Astrocyte (in vitro differentiated cells and primary cell): ENCODE measurements around the gene EIF4G2. TPM values are rescaled to one million over a fixed set of nuclear protein-coding genes. Genes with fewer than 3 reads are reported as not detected.
"Not testable (repeated sequence)": the region's sequence is repeated elsewhere in the genome, so short reads cannot be mapped to it uniquely, and the experiment has no call there.

Experiments used
- DNase-seq: peaks from one replicate; pipeline ENCODE4 v3.0.0-alpha.2; 2010; ENCODE audit warnings: low read depth
- FAIRE-seq: peaks from 2 replicates; lab custom pipeline; 2011; peaks lifted over from hg19 to GRCh38; lab: Jason Lieb, UNC
- H2AFZ ChIP-seq: 2 replicates; pipeline ENCODE4 v1.6.0; 2012; ENCODE audit warnings: low read depth, low read length, inconsistent platforms
- H3K27ac ChIP-seq: 2 replicates; pipeline ENCODE4 v1.5.1; 2011; ENCODE audit warnings: low read depth, low read length, inconsistent platforms
- H3K27me3 ChIP-seq: 2 replicates; pipeline ENCODE4 v1.6.0; 2011; ENCODE audit warnings: low read length, inconsistent platforms; ENCODE audit not compliant: insufficient read depth
- H3K36me3 ChIP-seq: 2 replicates; pipeline ENCODE4 v1.5.1; 2011; ENCODE audit warnings: low read length, inconsistent platforms; ENCODE audit not compliant: insufficient read depth
- H3K4me1 ChIP-seq: 2 replicates; pipeline ENCODE4 v1.5.1; 2011; ENCODE audit warnings: low read length, inconsistent platforms; ENCODE audit not compliant: insufficient read depth
- H3K4me2 ChIP-seq: 2 replicates; pipeline ENCODE4 v1.6.0; 2012; ENCODE audit warnings: low read length, inconsistent platforms
- H3K4me3 ChIP-seq: 2 replicates; pipeline ENCODE4 v1.5.1; 2011; ENCODE audit warnings: low read depth, mild to moderate bottlenecking, low read length, inconsistent platforms; ENCODE audit not compliant: insufficient read depth
- H3K79me2 ChIP-seq: 2 replicates; pipeline ENCODE4 v1.6.0; 2012; ENCODE audit warnings: mild to moderate bottlenecking, low read length, inconsistent platforms; ENCODE audit not compliant: insufficient read depth
- H3K9ac ChIP-seq: 2 replicates; pipeline ENCODE4 v1.6.0; 2012; ENCODE audit warnings: mild to moderate bottlenecking, low read length, inconsistent platforms
- H3K9me3 ChIP-seq: 2 replicates; pipeline ENCODE4 v1.5.1; 2012; ENCODE audit warnings: low read depth, mild to moderate bottlenecking, low read length, inconsistent platforms; ENCODE audit not compliant: insufficient read depth
- H4K20me1 ChIP-seq: 2 replicates; pipeline ENCODE4 v1.6.0; 2012; ENCODE audit warnings: low read length, inconsistent platforms; ENCODE audit not compliant: insufficient read depth
- H3K27ac Mint-ChIP-seq: one replicate; pipeline ENCODE4 v1.8.0; 2021; ENCODE audit warnings: mild to moderate bottlenecking, mixed read lengths; ENCODE audit not compliant: unreplicated experiment
- H3K27me3 Mint-ChIP-seq: one replicate; pipeline ENCODE4 v1.8.0; 2021; ENCODE audit warnings: low read depth, mixed read lengths; ENCODE audit not compliant: unreplicated experiment
- H3K36me3 Mint-ChIP-seq: one replicate; pipeline ENCODE4 v1.8.0; 2021; ENCODE audit warnings: low read depth, mixed read lengths; ENCODE audit not compliant: unreplicated experiment
- H3K4me1 Mint-ChIP-seq: one replicate; pipeline ENCODE4 v1.8.0; 2021; ENCODE audit warnings: low read depth, mixed read lengths; ENCODE audit not compliant: unreplicated experiment
- H3K4me3 Mint-ChIP-seq: one replicate; pipeline ENCODE4 v1.8.0; 2021; ENCODE audit warnings: mild to moderate bottlenecking, moderate library complexity, mixed read lengths; ENCODE audit not compliant: unreplicated experiment
- H3K9me3 Mint-ChIP-seq: one replicate; pipeline ENCODE4 v1.8.0; 2021; ENCODE audit warnings: mild to moderate bottlenecking, mixed read lengths; ENCODE audit not compliant: unreplicated experiment
- CTCF ChIP-seq: IDR thresholded peaks from 2 replicates; pipeline ENCODE4 v1.5.1; 2011; ENCODE audit warnings: low read depth, mild to moderate bottlenecking, inconsistent platforms, low read length, moderate library complexity; ENCODE audit not compliant: insufficient read depth
- EZH2 ChIP-seq: IDR thresholded peaks from 2 replicates; pipeline ENCODE4 v1.6.1; 2012; ENCODE audit warnings: mild to moderate bottlenecking, low read length, inconsistent platforms; ENCODE audit not compliant: insufficient read depth
- total RNA-seq: library from RNA; stranded (reverse); gene quantifications from 2 replicates; pipeline ENCODE4 v1.2.1, GENCODE V29; 2021

EIF4G2 gene
- total RNA-seq, 1 donor from 2014 or later, result 1,364 TPM

- H3K9me3 ChIP-seq, result no peaks in the 10 kb centered on the region
- no peaks in the 10 kb centered on the region for H3K4me1 Mint-ChIP-seq
- no peaks in the 10 kb centered on the region for H3K79me2 ChIP-seq
- no peak overlapping the region for H3K27ac ChIP-seq
- no peak overlapping the region for H3K9ac ChIP-seq
- TF ChIP-seq EZH2 (no peak), CTCF (no peak)
- H3K36me3 ChIP-seq, result no peaks in the 10 kb centered on the region
- H3K9me3 Mint-ChIP-seq, result no peaks in the 10 kb centered on the region
- peaks cover 6% of the 10 kb centered on the region for H3K27me3 Mint-ChIP-seq
- no peak for FAIRE-seq
- no peak overlapping the region for H3K4me2 ChIP-seq
- no peak for DNase-seq
- no peaks in the 10 kb centered on the region for H3K4me1 ChIP-seq
- no peaks in the 10 kb centered on the region for H3K27me3 ChIP-seq
- no peak overlapping the region for H3K4me3 Mint-ChIP-seq
- no peak overlapping the region for H3K27ac Mint-ChIP-seq
- H4K20me1 ChIP-seq, result no peaks in the 10 kb centered on the region
- no peak overlapping the region for H3K4me3 ChIP-seq
- no peak overlapping the region for H2AFZ ChIP-seq
- no peaks in the 10 kb centered on the region for H3K36me3 Mint-ChIP-seq
Observed at GRCh38 chr11:10838083-10838482, 29.4 kb upstream of the EIF4G2 start.

DNA sequence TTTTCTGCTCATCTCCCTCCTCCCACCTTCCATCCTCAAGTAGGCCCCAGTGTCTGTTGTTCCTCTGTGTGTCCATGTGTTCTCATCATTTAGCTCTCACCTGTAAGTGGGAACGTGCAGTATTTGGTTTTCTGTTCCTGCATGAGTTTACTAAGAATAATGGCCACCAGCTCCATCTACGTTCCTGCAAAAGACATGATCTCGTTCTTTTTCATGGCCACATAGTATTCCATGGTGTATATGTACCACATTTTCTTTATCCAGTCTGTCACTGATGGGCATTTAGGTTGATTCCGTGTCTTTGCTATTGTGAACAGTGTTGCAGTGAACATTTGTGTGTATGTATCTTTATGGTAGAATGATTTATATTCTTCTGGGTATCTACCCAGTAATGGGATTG is 28.2 kb upstream of the EIF4G2 start:
- H3K4me1 ChIP-seq, H3K4me3 Mint-ChIP-seq, DNase-seq, H3K4me2 ChIP-seq, FAIRE-seq, H3K4me1 Mint-ChIP-seq, H3K27ac ChIP-seq, H2AFZ ChIP-seq, H3K36me3 Mint-ChIP-seq, H3K27ac Mint-ChIP-seq, H3K9me3 Mint-ChIP-seq, H3K79me2 ChIP-seq, H3K27me3 ChIP-seq, H3K9ac ChIP-seq, H3K4me3 ChIP-seq, H3K36me3 ChIP-seq, H4K20me1 ChIP-seq, H3K9me3 ChIP-seq: not testable (repeated sequence)
- H3K27me3 Mint-ChIP-seq, result peaks cover 10% of the 10 kb centered on the region

GRCh38 chr11:10829139-10829538 is 20.4 kb upstream of the EIF4G2 start:
- no peak for FAIRE-seq

More at GRCh38 chr11:10829139-10829538, 20.4 kb upstream of the EIF4G2 start:
- H3K27ac ChIP-seq, result no peak overlapping the region
- H3K4me1 Mint-ChIP-seq, result no peaks in the 10 kb centered on the region
- no peak overlapping the region for H3K4me2 ChIP-seq
- H3K27ac Mint-ChIP-seq, result no peak overlapping the region
- no peaks in the 10 kb centered on the region for H3K4me1 ChIP-seq
- H3K27me3 ChIP-seq, result no peaks in the 10 kb centered on the region
- peaks cover 4% of the 10 kb centered on the region for H3K36me3 Mint-ChIP-seq
- H3K4me3 ChIP-seq, result no peak overlapping the region
- no peak overlapping the region for H3K9ac ChIP-seq
- H3K9me3 ChIP-seq, result no peaks in the 10 kb centered on the region
- H2AFZ ChIP-seq, result no peak overlapping the region
- no peak for DNase-seq
- no peaks in the 10 kb centered on the region for H4K20me1 ChIP-seq
- TF ChIP-seq CTCF (no peak), EZH2 (no peak)
- H3K9me3 Mint-ChIP-seq, result peaks cover 5% of the 10 kb centered on the region
- H3K36me3 ChIP-seq, result no peaks in the 10 kb centered on the region
- H3K4me3 Mint-ChIP-seq, result no peak overlapping the region
- peaks cover 4% of the 10 kb centered on the region for H3K27me3 Mint-ChIP-seq
- H3K79me2 ChIP-seq, result no peaks in the 10 kb centered on the region
